Measurements from ENCODE around the gene KLHDC1.

DNA sequence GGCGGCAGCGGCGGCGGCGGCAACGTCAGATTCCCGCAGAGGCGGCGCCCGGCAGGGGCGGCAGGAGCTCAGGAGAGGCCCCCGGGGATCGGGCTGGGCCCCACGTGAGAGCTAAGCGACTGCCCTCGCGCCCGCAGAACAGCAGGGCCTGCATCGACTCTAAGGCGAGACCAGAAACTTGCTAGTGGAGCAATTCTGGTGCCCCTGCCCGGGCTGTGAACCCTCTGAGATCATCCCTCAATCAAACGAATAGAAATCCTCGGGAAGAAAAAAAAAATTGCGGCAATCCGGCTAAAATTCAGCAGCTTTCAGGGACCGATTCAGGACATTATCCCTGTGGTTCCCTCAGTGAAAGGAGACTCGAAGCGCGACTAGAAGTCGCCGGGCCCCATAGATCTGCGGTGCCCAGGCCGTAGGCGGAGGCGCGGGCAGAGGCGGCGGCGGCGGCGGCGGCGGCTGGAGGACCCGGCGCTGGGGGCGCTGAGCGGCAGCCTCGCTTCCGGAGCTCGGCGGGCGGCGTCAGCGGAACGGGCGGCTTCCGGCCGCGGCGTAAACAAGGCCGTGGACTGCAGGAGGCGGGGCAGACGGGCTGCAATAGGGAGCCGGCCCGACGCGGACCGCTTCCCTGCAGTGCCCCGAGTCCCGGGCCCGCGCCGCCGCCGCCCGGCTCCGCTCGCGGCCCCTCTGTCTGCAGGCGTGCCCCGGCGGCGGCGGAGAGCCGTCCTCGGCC lies 74.8 kb downstream of the KLHDC1 start, which contains the start of gene KLHDC2:
- TF ChIP-seq HNF4A (conservative IDR thresholded peaks at IDR 0.05) (peak in 1 of 2 donors; percentile 8), RAD21 (IDR thresholded peaks at IDR 0.05) (no peak), YY1 (IDR thresholded peaks at IDR 0.05) (peak; percentile 52)
- TF ChIP-seq, protein P1, sequence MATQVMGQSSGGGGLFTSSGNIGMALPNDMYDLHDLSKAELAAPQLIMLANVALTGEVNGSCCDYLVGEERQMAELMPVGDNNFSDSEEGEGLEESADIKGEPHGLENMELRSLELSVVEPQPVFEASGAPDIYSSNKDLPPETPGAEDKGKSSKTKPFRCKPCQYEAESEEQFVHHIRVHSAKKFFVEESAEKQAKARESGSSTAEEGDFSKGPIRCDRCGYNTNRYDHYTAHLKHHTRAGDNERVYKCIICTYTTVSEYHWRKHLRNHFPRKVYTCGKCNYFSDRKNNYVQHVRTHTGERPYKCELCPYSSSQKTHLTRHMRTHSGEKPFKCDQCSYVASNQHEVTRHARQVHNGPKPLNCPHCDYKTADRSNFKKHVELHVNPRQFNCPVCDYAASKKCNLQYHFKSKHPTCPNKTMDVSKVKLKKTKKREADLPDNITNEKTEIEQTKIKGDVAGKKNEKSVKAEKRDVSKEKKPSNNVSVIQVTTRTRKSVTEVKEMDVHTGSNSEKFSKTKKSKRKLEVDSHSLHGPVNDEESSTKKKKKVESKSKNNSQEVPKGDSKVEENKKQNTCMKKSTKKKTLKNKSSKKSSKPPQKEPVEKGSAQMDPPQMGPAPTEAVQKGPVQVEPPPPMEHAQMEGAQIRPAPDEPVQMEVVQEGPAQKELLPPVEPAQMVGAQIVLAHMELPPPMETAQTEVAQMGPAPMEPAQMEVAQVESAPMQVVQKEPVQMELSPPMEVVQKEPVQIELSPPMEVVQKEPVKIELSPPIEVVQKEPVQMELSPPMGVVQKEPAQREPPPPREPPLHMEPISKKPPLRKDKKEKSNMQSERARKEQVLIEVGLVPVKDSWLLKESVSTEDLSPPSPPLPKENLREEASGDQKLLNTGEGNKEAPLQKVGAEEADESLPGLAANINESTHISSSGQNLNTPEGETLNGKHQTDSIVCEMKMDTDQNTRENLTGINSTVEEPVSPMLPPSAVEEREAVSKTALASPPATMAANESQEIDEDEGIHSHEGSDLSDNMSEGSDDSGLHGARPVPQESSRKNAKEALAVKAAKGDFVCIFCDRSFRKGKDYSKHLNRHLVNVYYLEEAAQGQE (IDR thresholded peaks at IDR 0.05), result no peak
- TF ChIP-seq, protein P2, sequence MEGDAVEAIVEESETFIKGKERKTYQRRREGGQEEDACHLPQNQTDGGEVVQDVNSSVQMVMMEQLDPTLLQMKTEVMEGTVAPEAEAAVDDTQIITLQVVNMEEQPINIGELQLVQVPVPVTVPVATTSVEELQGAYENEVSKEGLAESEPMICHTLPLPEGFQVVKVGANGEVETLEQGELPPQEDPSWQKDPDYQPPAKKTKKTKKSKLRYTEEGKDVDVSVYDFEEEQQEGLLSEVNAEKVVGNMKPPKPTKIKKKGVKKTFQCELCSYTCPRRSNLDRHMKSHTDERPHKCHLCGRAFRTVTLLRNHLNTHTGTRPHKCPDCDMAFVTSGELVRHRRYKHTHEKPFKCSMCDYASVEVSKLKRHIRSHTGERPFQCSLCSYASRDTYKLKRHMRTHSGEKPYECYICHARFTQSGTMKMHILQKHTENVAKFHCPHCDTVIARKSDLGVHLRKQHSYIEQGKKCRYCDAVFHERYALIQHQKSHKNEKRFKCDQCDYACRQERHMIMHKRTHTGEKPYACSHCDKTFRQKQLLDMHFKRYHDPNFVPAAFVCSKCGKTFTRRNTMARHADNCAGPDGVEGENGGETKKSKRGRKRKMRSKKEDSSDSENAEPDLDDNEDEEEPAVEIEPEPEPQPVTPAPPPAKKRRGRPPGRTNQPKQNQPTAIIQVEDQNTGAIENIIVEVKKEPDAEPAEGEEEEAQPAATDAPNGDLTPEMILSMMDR (IDR thresholded peaks at IDR 0.05; ENCODE audit: low read depth, low read length, missing input control), result peak; percentile 17

Data from liver (tissue), 3 donors.